Measurements from ENCODE around the gene SMAD1. TPM values are rescaled to one million over a fixed set of nuclear protein-coding genes. Genes with fewer than 3 reads are reported as not detected.

The SMAD1 gene
- total RNA-seq, 1 donor: 33.2 TPM

DNA sequence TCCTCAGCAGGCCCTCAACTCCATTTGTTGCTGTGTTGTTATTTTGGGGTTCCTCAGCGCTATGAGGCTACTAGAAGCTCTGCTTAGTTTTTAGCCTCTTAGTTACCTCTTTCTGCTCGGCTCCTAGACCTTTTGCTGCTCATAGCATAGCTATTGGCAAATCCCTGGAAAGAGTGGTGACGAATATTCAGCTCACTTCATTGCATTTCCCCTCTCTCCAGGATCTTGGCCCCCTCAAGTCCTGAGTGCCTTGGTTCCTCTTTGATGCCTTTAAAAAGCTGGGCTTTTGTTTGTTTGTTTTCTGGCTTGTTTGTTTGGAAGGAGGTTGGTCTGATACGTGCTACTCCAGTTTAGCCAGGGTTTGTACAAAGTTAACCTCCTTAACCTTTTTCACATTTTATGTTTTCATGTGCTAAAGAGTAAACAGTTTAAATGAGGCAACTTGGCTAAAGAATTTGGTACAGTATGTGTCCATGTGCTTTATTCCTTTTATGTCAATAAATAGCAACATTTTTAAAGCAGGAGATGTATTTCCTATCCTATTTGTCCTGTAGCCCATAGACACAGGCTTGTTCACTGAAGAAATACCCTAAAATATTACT is 31.5 kb downstream of the SMAD1 start:
- DNase-seq (ENCODE audit: low read depth): no peak
- TF ChIP-seq, protein P1, sequence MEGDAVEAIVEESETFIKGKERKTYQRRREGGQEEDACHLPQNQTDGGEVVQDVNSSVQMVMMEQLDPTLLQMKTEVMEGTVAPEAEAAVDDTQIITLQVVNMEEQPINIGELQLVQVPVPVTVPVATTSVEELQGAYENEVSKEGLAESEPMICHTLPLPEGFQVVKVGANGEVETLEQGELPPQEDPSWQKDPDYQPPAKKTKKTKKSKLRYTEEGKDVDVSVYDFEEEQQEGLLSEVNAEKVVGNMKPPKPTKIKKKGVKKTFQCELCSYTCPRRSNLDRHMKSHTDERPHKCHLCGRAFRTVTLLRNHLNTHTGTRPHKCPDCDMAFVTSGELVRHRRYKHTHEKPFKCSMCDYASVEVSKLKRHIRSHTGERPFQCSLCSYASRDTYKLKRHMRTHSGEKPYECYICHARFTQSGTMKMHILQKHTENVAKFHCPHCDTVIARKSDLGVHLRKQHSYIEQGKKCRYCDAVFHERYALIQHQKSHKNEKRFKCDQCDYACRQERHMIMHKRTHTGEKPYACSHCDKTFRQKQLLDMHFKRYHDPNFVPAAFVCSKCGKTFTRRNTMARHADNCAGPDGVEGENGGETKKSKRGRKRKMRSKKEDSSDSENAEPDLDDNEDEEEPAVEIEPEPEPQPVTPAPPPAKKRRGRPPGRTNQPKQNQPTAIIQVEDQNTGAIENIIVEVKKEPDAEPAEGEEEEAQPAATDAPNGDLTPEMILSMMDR (IDR thresholded peaks at IDR 0.05; ENCODE audit: insufficient read depth, low read depth, low read length): no peak
- H3K4me3 ChIP-seq (ENCODE audit: low read depth, low read length): no peak overlapping the region

DNA sequence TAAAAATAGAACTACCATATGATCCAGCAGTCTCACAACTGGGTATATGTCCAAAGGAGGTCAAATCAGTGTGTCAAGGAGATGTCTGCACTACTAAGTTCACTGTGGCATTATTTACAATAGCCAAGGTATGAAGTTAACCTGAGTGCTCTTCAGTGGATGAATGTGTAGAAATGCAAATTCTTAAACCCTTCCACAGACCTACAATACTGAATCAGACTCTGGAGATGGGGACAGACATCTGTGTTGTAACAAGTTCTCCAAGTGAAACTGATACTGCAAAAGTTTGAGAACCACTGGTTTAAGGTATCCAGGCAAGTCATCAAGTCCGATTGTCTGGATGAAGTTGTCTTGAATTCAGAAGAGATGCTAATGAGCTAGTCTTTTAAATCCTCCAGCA is 38.5 kb downstream of the SMAD1 start:
- TF ChIP-seq, protein P1 (IDR thresholded peaks at IDR 0.05; ENCODE audit: insufficient read depth, low read depth, low read length): no peak
- no peak for DNase-seq (ENCODE audit: low read depth)
- H3K4me3 ChIP-seq (ENCODE audit: low read depth, low read length): no peak overlapping the region

DNA sequence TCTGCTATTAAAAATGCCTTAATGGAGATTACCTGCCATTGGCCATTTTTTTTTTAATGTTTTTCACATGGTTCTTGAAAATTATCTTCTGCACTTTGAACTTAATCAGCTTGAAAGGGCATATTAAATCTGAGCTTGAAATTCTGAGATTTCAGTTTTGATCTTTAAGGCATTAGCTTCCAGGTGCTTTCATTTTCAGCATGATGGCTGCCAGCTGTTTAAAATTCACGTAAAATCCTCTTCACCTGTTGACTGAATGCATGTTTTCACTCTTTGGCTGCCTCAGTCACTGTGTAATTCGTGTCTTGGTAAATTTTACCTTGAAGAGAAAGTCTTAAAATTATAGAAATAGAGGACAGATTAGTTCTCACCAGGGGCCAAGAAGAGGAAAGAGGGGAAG is 39.6 kb downstream of the SMAD1 start:
- TF ChIP-seq, protein P1 (IDR thresholded peaks at IDR 0.05; ENCODE audit: insufficient read depth, low read depth, low read length): no peak

DNA sequence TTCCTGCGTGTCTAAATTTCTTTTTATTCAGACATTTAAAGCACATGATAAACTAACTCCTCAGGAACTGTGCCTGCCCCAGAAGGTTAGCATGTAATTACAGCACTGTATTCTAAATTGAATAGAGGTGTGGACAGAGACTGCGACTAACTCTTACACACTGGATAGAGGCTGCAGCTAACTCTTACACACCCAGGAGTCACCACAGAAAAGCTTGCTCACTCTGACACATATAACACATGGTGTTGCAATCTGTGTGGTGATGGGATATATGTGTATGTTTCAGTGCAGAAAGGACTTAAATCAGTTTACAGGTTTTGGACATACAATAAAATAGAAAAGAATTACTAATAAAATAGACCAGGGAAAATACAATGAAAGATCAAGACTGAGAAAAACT is 41.5 kb downstream of the SMAD1 start:
- no peak for DNase-seq (ENCODE audit: low read depth)
- TF ChIP-seq, protein P1 (IDR thresholded peaks at IDR 0.05; ENCODE audit: insufficient read depth, low read depth, low read length): no peak

More for the DNA sequence above, 39.6 kb downstream of the SMAD1 start:
- H3K4me3 ChIP-seq (ENCODE audit: low read depth, low read length): no peak overlapping the region
- no peak for DNase-seq (ENCODE audit: low read depth)

DNA sequence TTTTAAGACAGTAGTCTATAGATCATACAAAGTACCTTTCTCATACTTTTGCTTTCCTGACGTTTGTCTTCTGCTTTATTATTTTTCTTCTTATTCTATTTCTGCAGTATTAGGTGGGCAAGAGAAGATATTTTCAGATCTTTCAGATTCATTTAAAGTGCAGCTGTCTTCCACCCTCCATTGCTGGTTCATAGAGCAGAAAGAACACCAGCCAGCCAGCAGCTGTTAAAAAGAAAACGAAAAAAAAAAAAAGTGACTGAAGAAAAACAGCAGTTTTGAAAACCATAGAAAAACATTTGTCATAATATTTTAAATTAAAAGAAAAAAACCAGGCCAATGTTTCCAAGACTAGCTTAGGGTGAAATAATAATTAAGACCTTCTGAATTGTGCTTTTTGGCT is 42.9 kb downstream of the SMAD1 start:
- H3K4me3 ChIP-seq (ENCODE audit: low read depth, low read length): no peak overlapping the region
- TF ChIP-seq, protein P1 (IDR thresholded peaks at IDR 0.05; ENCODE audit: insufficient read depth, low read depth, low read length): no peak
- DNase-seq (ENCODE audit: low read depth): no peak

More for the DNA sequence above, 41.5 kb downstream of the SMAD1 start:
- no peak overlapping the region for H3K4me3 ChIP-seq (ENCODE audit: low read depth, low read length)

DNA sequence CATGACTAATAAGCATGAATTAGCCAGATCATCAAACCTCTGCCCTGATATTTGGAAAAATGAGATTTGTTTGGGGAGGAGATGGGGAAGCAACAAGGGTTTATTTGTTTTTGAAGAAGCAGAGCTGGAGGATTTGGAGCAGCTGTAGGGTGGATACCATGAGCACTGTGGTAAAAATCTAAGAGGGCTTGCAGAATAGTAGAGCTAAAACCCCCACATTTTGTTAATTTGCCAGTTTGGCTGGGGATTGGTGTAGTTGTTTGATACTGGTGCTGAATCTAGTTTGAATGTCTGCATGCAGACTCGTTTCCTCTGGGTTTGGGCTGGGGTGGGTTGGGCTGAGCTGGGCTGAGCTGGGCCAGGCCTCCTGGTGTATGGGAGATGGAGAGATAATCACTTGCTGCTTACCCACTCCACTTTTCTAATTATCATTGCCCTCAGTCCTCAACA is 43.7 kb downstream of the SMAD1 start:
- no peak for DNase-seq (ENCODE audit: low read depth)
- H3K4me3 ChIP-seq (ENCODE audit: low read depth, low read length): no peak overlapping the region

More for the DNA sequence above, 43.7 kb downstream of the SMAD1 start:
- TF ChIP-seq, protein P1 (IDR thresholded peaks at IDR 0.05; ENCODE audit: insufficient read depth, low read depth, low read length): no peak

Measured in fibroblast of villous mesenchyme (primary cell).